GM18858 (cell line): Measurements from ENCODE around the gene ARHGEF10L.

Source experiments
- ATAC-seq: cut with Tn5 transposase; IDR thresholded peaks from one replicate; pipeline ENCODE4 v1.9.1; 2021; ENCODE audit not compliant: unreplicated experiment

ARHGEF10L gene

GRCh38 chr1:17546946-17547670, 7.6 kb downstream of the ARHGEF10L start:
- ATAC-seq = no peak

DNA sequence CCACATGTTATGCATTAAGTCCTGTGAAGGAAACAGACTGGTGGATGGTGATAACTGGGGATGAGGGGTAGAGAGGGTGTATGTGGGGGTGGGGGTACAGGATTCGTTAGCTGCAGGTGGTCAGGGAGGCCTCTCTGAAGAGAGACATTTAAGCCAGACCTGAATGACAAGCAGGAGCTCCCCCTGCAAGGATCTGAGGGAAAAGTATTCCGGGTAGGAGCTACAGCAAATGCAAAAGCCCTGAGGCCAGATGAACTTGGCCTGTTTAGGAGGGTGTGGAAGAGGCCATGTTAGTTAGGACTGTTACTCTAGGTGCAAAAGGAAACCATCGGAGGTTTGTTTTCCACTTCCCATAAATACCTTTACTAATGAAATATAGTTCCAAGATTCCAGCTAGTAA, 9.9 kb downstream of the ARHGEF10L start:
- no peak for ATAC-seq

DNA sequence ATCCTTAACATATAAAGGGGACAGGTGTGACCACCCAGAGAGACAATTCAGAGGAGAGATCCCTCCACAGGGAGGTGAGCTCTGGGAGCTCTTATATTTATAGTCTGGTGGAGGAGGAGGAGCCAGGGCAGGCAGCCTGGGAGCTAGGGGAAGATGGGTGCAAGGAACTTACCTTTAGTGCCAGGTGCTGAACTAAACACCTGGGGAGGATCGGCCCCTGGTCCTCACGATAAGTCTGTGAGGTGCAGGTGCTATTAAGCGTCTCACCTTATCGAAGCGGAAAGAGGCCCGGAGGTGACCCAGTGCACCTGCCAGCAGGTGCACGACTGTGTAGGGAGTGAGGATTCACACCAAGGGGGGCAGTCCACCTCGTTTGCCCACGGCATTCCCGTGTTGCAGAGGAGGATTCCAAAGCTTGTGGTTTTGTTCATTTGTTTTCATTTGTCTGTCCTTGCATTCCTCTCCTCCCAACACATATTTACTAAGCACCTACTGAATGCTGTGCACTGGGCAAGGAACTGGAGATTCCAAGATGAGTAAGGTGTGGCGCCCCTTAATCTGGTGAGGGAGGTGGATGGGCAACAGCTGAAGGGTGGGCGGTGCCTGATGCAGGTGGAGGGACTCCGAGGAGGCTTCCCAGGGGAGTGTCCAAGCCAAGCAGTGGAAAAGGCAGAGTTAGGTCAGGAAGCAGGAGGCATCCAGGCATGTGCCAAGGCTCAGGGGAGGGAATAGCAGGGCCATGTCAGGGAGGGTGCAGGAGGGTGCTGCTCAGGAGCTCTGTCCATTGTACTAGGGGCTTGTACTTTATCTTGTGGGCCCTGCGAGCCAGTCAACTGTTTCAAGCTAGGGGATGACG, 11.5 kb downstream of the ARHGEF10L start:
- ATAC-seq = no peak

DNA sequence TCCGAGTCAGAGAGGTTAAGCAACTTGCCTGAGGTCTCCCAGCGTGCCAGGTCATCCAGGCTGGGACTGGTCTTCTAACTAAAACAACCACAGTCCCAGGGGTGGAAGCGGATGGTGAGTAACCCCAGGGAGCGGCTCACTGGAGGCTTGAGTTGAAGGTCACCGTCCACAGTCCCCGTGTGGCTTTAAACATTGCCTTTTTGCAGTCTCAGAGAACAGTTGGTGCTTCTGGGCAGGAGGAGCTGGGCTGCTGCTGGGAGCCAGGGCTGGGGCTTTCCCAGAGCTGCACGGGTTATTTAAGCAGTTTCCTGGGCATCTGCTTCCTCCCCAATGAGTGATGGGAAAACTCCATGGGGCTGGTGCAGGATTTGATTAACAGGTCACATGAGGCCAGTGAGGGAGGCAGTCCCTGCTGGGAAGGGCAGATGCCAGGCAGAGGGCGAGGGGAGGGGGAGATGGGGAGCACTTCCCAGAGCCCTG, 12.3 kb downstream of the ARHGEF10L start:
- no peak for ATAC-seq

DNA sequence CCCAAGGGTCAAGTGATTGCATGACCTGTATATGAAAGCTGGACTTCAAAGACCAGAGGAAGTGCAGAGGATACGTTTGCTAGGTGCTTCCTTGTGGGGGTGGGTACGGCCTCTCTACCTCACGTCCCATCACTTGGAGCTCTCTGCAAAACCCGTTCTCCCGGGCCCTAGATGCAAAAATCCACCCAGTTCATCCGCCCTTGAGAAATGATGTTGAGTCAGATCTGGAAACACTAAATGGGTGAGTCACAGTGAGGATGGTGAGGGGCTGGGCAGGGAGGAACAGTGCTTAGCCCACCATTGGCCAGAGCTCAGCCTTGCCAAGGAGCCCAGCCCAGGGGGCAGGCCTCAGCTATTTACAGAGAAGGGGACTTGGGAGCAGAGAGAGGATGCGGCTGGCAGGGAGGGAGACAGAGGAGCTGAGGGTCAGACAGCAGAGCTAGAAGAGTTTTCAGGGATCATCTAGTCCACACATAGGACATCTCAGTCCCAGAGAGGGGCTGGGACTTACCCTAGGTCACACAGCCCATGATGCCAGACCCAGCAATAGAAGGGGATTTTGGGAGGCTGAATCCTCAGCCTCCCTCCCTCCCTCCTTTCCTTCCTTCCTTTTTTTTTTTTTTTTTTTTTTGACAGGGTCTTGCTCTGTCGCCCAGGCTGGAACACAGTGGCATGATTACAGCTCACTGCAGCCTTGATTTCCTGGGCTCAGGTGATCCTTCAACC, 14.6 kb downstream of the ARHGEF10L start:
- no peak for ATAC-seq

GRCh38 chr1:17554954-17555353, 15.5 kb downstream of the ARHGEF10L start:
- no peak for ATAC-seq

- no peak for ATAC-seq
Measured at GRCh38 chr1:17557986-17558385, 18.5 kb downstream of the ARHGEF10L start.

GRCh38 chr1:17558541-17558940, 19.0 kb downstream of the ARHGEF10L start:
- ATAC-seq = no peak

GRCh38 chr1:17558954-17559614, 19.6 kb downstream of the ARHGEF10L start:
- ATAC-seq = no peak

GRCh38 chr1:17559615-17560419, 20.3 kb downstream of the ARHGEF10L start:
- no peak for ATAC-seq

DNA sequence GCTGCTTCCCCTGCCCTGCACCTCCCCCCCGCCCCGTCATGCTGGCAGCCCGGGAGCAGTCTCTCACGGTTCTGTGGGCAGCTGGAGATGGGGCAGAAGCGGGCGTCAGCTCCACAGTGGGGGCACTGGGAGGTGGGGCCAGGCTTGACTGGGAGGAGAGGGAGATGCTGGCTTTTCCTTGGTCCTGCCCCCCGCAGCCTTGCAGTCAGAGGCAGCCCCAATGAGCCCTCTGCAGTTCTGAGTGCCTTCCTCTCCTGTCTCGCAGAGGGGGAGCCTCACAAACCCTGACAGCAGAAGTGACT, 21.7 kb downstream of the ARHGEF10L start:
- no peak for ATAC-seq

GRCh38 chr1:17561561-17561985, 22.1 kb downstream of the ARHGEF10L start:
- ATAC-seq = no peak

- ATAC-seq = no peak
Measured at GRCh38 chr1:17562375-17562774, 22.9 kb downstream of the ARHGEF10L start.

- ATAC-seq = no peak
Measured at GRCh38 chr1:17563494-17564281, 24.2 kb downstream of the ARHGEF10L start.

DNA sequence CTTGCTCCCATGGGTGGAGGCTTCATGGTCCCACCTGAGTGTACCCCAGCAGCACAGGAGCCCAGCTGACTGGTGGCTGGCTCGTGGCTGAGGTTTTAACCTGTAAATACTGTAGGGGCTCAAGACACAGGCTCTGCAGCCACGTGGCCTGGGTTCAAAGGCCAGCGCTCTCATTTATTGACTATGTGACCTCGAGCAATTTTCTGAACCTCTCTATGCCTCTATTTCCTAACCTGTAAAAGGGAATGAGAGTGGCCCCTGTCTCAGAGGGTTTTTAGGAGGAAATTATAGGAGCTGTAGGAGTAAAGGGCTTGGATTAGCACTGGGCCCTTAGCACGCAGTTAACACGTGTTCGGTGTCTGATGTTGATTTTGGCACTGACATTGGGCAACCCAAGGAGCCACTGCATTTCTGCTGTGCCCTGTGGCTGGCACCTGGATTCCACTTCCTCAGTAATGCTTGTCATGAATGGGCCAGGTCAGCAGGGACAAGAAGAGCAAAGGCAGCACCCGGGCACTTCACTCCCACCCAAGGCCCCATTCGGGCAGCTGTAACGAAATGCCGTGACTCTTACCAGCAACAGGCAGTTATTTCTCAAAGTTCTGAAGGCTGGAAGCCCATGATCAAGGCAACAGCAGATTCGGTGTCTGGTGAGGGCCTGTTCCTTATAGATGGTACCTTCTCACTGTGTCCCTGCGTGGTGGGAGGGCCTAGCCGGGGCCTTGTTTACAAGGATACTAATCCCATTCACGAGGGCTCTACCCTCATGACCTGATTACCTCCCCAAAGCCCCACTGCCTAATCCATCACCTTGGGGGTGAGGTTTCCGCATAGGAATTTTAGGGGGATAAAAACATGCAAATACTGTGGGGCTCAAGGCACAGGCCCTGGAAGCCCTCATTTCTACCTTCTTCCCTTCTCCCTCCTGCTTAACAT, 25.2 kb downstream of the ARHGEF10L start:
- ATAC-seq = no peak

DNA sequence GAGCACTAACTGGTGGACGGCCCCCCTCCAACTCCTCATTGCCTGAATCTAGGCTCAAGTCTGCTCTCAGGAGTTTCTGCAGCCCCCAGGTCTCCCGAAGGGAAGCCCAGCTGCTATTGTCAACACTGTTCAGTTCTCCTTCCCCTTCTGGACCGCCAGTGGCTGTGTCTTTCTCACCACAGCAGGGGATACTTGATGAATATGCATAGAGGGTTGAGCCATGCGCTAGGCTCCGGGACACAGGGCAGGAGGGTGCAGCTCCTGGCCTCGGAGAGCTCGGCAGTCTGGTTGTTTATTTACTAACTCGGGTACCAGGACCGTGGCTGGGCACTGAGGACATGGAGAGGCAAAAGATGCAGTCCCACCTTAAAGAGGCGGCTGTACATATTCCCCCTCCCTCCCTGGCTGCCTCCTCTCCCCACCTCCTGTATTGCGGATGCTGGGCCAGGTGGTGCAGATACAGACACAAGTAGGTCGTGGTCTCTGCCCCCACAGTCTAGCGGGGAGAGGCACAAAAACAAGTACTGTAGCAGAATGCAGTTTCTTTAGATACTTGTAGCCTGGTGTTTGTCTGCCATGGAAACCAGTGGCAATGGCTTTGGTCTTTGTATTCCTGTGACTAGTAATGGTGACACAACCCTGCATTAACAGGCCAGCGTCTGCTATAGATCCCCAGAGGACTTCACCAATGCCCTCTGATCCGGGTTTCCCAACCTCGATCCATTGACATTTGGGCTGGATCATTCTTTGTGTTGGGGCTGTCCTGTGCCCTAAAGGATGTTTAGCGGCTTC, 26.2 kb downstream of the ARHGEF10L start:
- no peak for ATAC-seq

GRCh38 chr1:17566417-17566816, 26.9 kb downstream of the ARHGEF10L start:
- ATAC-seq = no peak

GRCh38 chr1:17566892-17567291, 27.4 kb downstream of the ARHGEF10L start:
- no peak for ATAC-seq
